H1 (cell line): ENCODE data around the gene PCDH9. TPM values are rescaled to one million over a fixed set of nuclear protein-coding genes. Genes with fewer than 3 reads are reported as not detected.

ENCODE experiments used
- CTCF ChIA-PET: fragments of 300-600 bp; sonication (Branson Sonifier 250); formaldehyde crosslinking; loops from one replicate; lab custom pipeline; 2021; ENCODE audit not compliant: partially characterized antibody; lab: Charles Lee
- POLR2A ChIA-PET: fragments of 300-600 bp; sonication (Branson Sonifier 250); formaldehyde crosslinking; loops from one replicate; lab custom pipeline; 2021; ENCODE audit warnings: inconsistent platforms; ENCODE audit not compliant: partially characterized antibody; lab: Charles Lee
- DNase-seq, 2 experiments: peaks; one replicate each; pipeline versions ENCODE4 v3.0.0 to v3.0.0-alpha.2; 2010 to 2022; ENCODE audit warnings: low spot score in 2 of 2, low read depth in 1 of 2, mixed read lengths in 1 of 2
- FAIRE-seq: peaks from 2 replicates; lab custom pipeline; 2011; peaks lifted over from hg19 to GRCh38; lab: Jason Lieb, UNC
- H2AFZ ChIP-seq: 2 replicates; pipeline ENCODE4 v1.8.1; 2012; ENCODE audit warnings: low read length, inconsistent platforms
- H2AK5ac ChIP-seq: 2 replicates; pipeline ENCODE4 v1.6.1; 2013; ENCODE audit warnings: low read depth, low read length
- H2BK120ac ChIP-seq: replicated peaks from 2 replicates; pipeline ENCODE3; 2013; ENCODE audit warnings: low read depth, low read length, inconsistent platforms
- H2BK12ac ChIP-seq: 2 replicates; pipeline ENCODE4 v1.6.1; 2013; ENCODE audit warnings: low read depth, low read length
- H2BK15ac ChIP-seq: 2 replicates; pipeline ENCODE4 v1.6.1; 2013; ENCODE audit warnings: low read length
- H2BK20ac ChIP-seq: 2 replicates; pipeline ENCODE4 v1.6.1; 2013; ENCODE audit warnings: low read length
- H2BK5ac ChIP-seq: 2 replicates; pipeline ENCODE4 v1.6.1; 2013; ENCODE audit warnings: low read depth, low read length
- H3K14ac ChIP-seq: 2 replicates; pipeline ENCODE4 v1.6.1; 2013; ENCODE audit warnings: inconsistent platforms; ENCODE audit not compliant: insufficient read length
- H3K18ac ChIP-seq: 2 replicates; pipeline ENCODE4 v1.6.1; 2013; ENCODE audit warnings: low read length; ENCODE audit errors: extremely low read depth
- H3K23ac ChIP-seq: 2 replicates; pipeline ENCODE4 v1.6.1; 2013; ENCODE audit warnings: inconsistent platforms; ENCODE audit not compliant: insufficient read length
- H3K23me2 ChIP-seq: 2 replicates; pipeline ENCODE4 v1.6.1; 2013; ENCODE audit warnings: low read depth, low read length
- H3K27ac ChIP-seq: 2 replicates; pipeline ENCODE4 v1.6.1; 2011; ENCODE audit warnings: low read depth, low read length, inconsistent platforms
- H3K27me3 ChIP-seq, 4 experiments: replicated peaks in 1 of 4; 1 replicate in 1 of 4; 2 replicates in 3 of 4; pipeline versions ENCODE4 v1.6.1 to v1.8.1; 2011 to 2013; ENCODE audit warnings: low read length in 3 of 4, mild to moderate bottlenecking in 3 of 4, inconsistent platforms in 2 of 4, mixed read lengths in 2 of 4, moderate library complexity in 1 of 4; ENCODE audit not compliant: control insufficient read depth in 3 of 4, insufficient read depth in 3 of 4; ENCODE audit errors: extremely low read depth in 1 of 4
- H3K36me3 ChIP-seq, 4 experiments: 2 replicates each; pipeline versions ENCODE4 v1.6.1 to v1.8.1; 2011 to 2013; ENCODE audit warnings: mild to moderate bottlenecking in 4 of 4, low read length in 3 of 4, moderate library complexity in 2 of 4, control low read depth in 1 of 4, inconsistent platforms in 1 of 4; ENCODE audit not compliant: insufficient read depth in 4 of 4, control insufficient read depth in 2 of 4
- H3K4ac ChIP-seq: replicated peaks from 2 replicates; pipeline ENCODE3; 2013; ENCODE audit warnings: low read length, low read depth, mixed read lengths, inconsistent platforms; ENCODE audit not compliant: insufficient read length
- H3K4me1 ChIP-seq, 4 experiments: replicated peaks in 1 of 4; 1 replicate in 1 of 4; 2 replicates in 3 of 4; pipeline versions ENCODE4 v1.6.1 to v1.8.1; 2011 to 2013; ENCODE audit warnings: low read length in 3 of 4, inconsistent platforms in 2 of 4, mixed read lengths in 1 of 4; ENCODE audit not compliant: insufficient read depth in 4 of 4, control insufficient read depth in 3 of 4
- H3K4me2 ChIP-seq, 2 experiments: 2 replicates each; pipeline versions ENCODE4 v1.6.1 to v1.8.1; 2011 to 2013; ENCODE audit warnings: low read depth in 2 of 2, low read length in 2 of 2, control low read depth in 1 of 2, inconsistent platforms in 1 of 2, mild to moderate bottlenecking in 1 of 2; ENCODE audit not compliant: insufficient read depth in 1 of 2
- H3K4me3 ChIP-seq, 4 experiments: fragments of 200-600, 300-600 bp in 1 of 4; sonication (generic), shearing (Covaris generic), sonication (Bioruptor Twin) in 1 of 4; 2 replicates each; pipeline versions ENCODE4 v1.5.1 to v1.8.1; 2011 to 2016; ENCODE audit warnings: low read length in 4 of 4, low read depth in 3 of 4, control low read depth in 2 of 4, inconsistent platforms in 2 of 4, mild to moderate bottlenecking in 2 of 4, mixed read lengths in 1 of 4, moderate library complexity in 1 of 4; ENCODE audit not compliant: insufficient read depth in 2 of 4; ENCODE audit errors: extremely low read depth in 1 of 4
- H3K56ac ChIP-seq: replicated peaks from 2 replicates; pipeline ENCODE3; 2013; ENCODE audit warnings: low read depth, mild to moderate bottlenecking, mixed read lengths, low read length, inconsistent platforms; ENCODE audit not compliant: insufficient read length
- H3K79me1 ChIP-seq: 2 replicates; pipeline ENCODE4 v1.6.1; 2013; ENCODE audit warnings: low read depth, low read length, control low read depth
- H3K79me2 ChIP-seq, 2 experiments: 2 replicates each; pipeline versions ENCODE4 v1.6.1 to v1.8.1; 2012 to 2013; ENCODE audit warnings: low read length in 2 of 2, mild to moderate bottlenecking in 2 of 2, inconsistent platforms in 1 of 2; ENCODE audit not compliant: insufficient read depth in 2 of 2, control insufficient read depth in 1 of 2
- H3K9ac ChIP-seq, 4 experiments: replicated peaks in 1 of 4; 1 replicate in 1 of 4; 2 replicates in 3 of 4; pipeline versions ENCODE4 v1.6.1 to v1.8.1; 2011 to 2013; ENCODE audit warnings: low read depth in 3 of 4, low read length in 3 of 4, control low read depth in 2 of 4, mild to moderate bottlenecking in 2 of 4, moderate library complexity in 2 of 4, inconsistent platforms in 1 of 4; ENCODE audit errors: extremely low read depth in 1 of 4
- H3K9me3 ChIP-seq, 2 experiments: 2 replicates each; pipeline versions ENCODE4 v1.6.1 to v1.8.1; 2012 to 2013; ENCODE audit warnings: mild to moderate bottlenecking in 2 of 2, moderate library complexity in 2 of 2, control low read depth in 1 of 2, inconsistent platforms in 1 of 2, low read depth in 1 of 2, low read length in 1 of 2, mixed read lengths in 1 of 2; ENCODE audit not compliant: insufficient read depth in 2 of 2
- H4K20me1 ChIP-seq, 2 experiments: replicated peaks in 1 of 2; 2 replicates each; pipeline versions ENCODE3 to v1.8.1; 2011 to 2013; ENCODE audit warnings: inconsistent platforms in 2 of 2, low read length in 2 of 2, mild to moderate bottlenecking in 1 of 2; ENCODE audit not compliant: insufficient read depth in 2 of 2, control insufficient read depth in 1 of 2
- H4K5ac ChIP-seq: 2 replicates; pipeline ENCODE4 v1.6.1; 2013; ENCODE audit warnings: low read length, low read depth, mixed read lengths, inconsistent platforms; ENCODE audit not compliant: insufficient read length
- H4K8ac ChIP-seq: 2 replicates; pipeline ENCODE4 v1.8.0; 2013; ENCODE audit warnings: mild to moderate bottlenecking, moderate library complexity, low read length, inconsistent platforms; ENCODE audit not compliant: insufficient read depth; ENCODE audit errors: extremely low read depth
- H4K91ac ChIP-seq: replicated peaks from 2 replicates; pipeline ENCODE3; 2013; ENCODE audit warnings: low read length, mixed read lengths, inconsistent platforms; ENCODE audit not compliant: insufficient read length
- TBP ChIP-seq: IDR thresholded peaks from 2 replicates; pipeline ENCODE4 v1.6.1; 2011; ENCODE audit warnings: low read depth, low read length, improper control_type of control experiment
- WGBS, 2 experiments: shearing (Covaris generic) in 1 of 2; methylation state at CpG; one replicate each; pipeline versions ENCODE4 v1.1.6 to v1.1.7; 2013 to 2015; ENCODE audit warnings: low lambda C conversion rate in 2 of 2, mixed read lengths in 2 of 2, inconsistent platforms in 1 of 2, low coverage in 1 of 2, missing lambda C conversion rate in 1 of 2; ENCODE audit not compliant: insufficient replicate concordance in 2 of 2, insufficient coverage in 1 of 2, insufficient read length in 1 of 2; ENCODE audit errors: extremely low coverage in 1 of 2, missing lambda C conversion rate in 1 of 2; 5-methylcytosine and 5-hydroxymethylcytosine counted together
- polyA plus RNA-seq, 7 experiments: library from polyadenylated mRNA; depleted of rRNA in 3 of 7; stranded (reverse) in 5 of 7; unstranded in 2 of 7; fragments of >200 nt in 5 of 7; fragments of 200-250 nt in 2 of 7; gene quantifications; 1 replicate in 5 of 7; 2 replicates in 1 of 7; 4 replicates in 1 of 7; pipeline versions ENCODE4 v1.2.1 to v1.2.3, GENCODE V29; 2011 to 2013; ENCODE audit warnings: missing spikeins in 2 of 7, mixed read lengths in 2 of 7
- total RNA-seq: library from RNA; stranded (reverse); fragmentation: NEBNext Ultra II Directional; extraction: Animal tissue kit (Norgen Biotek cat#: 25700); gene quantifications from 2 replicates; pipeline ENCODE4 v1.2.1, GENCODE V29; 2021

The PCDH9 gene
- total and polyA plus RNA-seq, 2 of the 8 experiments (the other 6 are each of a cell fraction or from before 2014, with no cell fraction given), result 0.12 to 0.60 TPM

- no peak overlapping the region for H2BK12ac ChIP-seq
- H2BK120ac ChIP-seq, result no peak overlapping the region
- H3K27me3 ChIP-seq, result no peaks in the 10 kb centered on the region
- no peaks in the 10 kb centered on the region for H3K9me3 ChIP-seq
- H3K4me1 ChIP-seq, result no peaks in the 10 kb centered on the region; a peak in 1 of 7 replicates
- no peak overlapping the region for H2BK20ac ChIP-seq
- H4K5ac ChIP-seq, result no peak overlapping the region
- no peak overlapping the region for H3K9ac ChIP-seq
- no peaks in the 10 kb centered on the region for H3K36me3 ChIP-seq
- no peak overlapping the region for H4K91ac ChIP-seq
- H2AFZ ChIP-seq, result no peak overlapping the region
- H3K4me2 ChIP-seq, result no peak overlapping the region
- H3K27ac ChIP-seq, result no peak overlapping the region
- H3K14ac ChIP-seq, result no peak overlapping the region
- no peak overlapping the region for H3K23ac ChIP-seq
- ChIA-PET CTCF (no interaction called here), POLR2A (no interaction called here)
- WGBS, 2 experiments, result 77% methylated on average over 6 of the region's 6 CpGs; no CpG with 5 or more reads in 1 of the 2 experiments
- no peak overlapping the region for H3K4ac ChIP-seq
- H2AK5ac ChIP-seq, result no peak overlapping the region
- H3K56ac ChIP-seq, result no peak overlapping the region
- no peaks in the 10 kb centered on the region for H3K79me1 ChIP-seq
- no peak overlapping the region for H3K18ac ChIP-seq
- H4K8ac ChIP-seq, result no peak overlapping the region
- H3K4me3 ChIP-seq, result no peak overlapping the region
- no peaks in the 10 kb centered on the region for H4K20me1 ChIP-seq
- no peak for TF ChIP-seq TBP
- H3K79me2 ChIP-seq, result no peaks in the 10 kb centered on the region
- no peak for DNase-seq
- no peak for FAIRE-seq
- no peaks in the 10 kb centered on the region for H3K23me2 ChIP-seq
- H2BK15ac ChIP-seq, result no peak overlapping the region
- H2BK5ac ChIP-seq, result no peak overlapping the region
Observed at GRCh38 chr13:67120872-67121531, 109.1 kb downstream of the PCDH9 start.
